IMR-90 (cell line): Measurements from ENCODE around the gene ULBP1. TPM values are rescaled to one million over a fixed set of nuclear protein-coding genes. Genes with fewer than 3 reads are reported as not detected.
"Not testable (repeated sequence)": the region's sequence is repeated elsewhere in the genome, so short reads cannot be mapped to it uniquely, and the experiment has no call there.

Source experiments
- ATAC-seq: fragments of 200-7000 bp; cut with Tn5 transposase; 2 replicates; pipeline ENCODE4 v1.9.1; 2020; ENCODE audit warnings: low read depth, mild to moderate bottlenecking, moderate library complexity
- BruUV-seq: library from RNA; stranded (reverse); fragments of 400-500 nt; replicated peaks from 2 replicates; lab custom pipeline; 2021; lab: Mats Ljungman, UMichigan
- CTCF ChIA-PET: fragments of 300-600 bp; formaldehyde crosslinking; extraction: SDS; loops from one replicate; lab custom pipeline; 2021; ENCODE audit warnings: antibody characterized with exemption; lab: Yijun Ruan, JAX
- POLR2A ChIA-PET: fragments of 300-600 bp; sonication (Branson Sonifier 250); formaldehyde crosslinking; loops from one replicate; lab custom pipeline; 2022; ENCODE audit warnings: antibody characterized with exemption; ENCODE audit not compliant: unreplicated experiment; lab: Charles Lee
- DNase-seq: peaks from one replicate; pipeline ENCODE4 v3.0.0; 2013
- H2AFZ ChIP-seq: replicated peaks from 2 replicates; pipeline ENCODE3; 2013; ENCODE audit warnings: low read length, mild to moderate bottlenecking; ENCODE audit not compliant: poor library complexity
- H2AK5ac ChIP-seq: 2 replicates; pipeline ENCODE4 v1.6.1; 2013; ENCODE audit warnings: low read depth, low read length, inconsistent platforms
- H2AK9ac ChIP-seq: replicated peaks from 2 replicates; pipeline ENCODE3; 2013; ENCODE audit warnings: mild to moderate bottlenecking, low read depth, low read length, moderate library complexity; ENCODE audit not compliant: poor library complexity
- H2BK120ac ChIP-seq: 2 replicates; pipeline ENCODE4 v1.6.1; 2013; ENCODE audit warnings: low read depth, low read length, inconsistent platforms
- H2BK15ac ChIP-seq: 3 replicates; pipeline ENCODE4 v1.6.1; 2013; ENCODE audit warnings: low read depth, low read length, inconsistent platforms
- H2BK20ac ChIP-seq: 2 replicates; pipeline ENCODE4 v1.6.1; 2013; ENCODE audit warnings: low read depth, mild to moderate bottlenecking, inconsistent platforms, low read length, moderate library complexity
- H2BK5ac ChIP-seq: 2 replicates; pipeline ENCODE4 v1.6.1; 2013; ENCODE audit warnings: mild to moderate bottlenecking, low read depth, low read length, inconsistent platforms; ENCODE audit not compliant: poor library complexity, severe bottlenecking
- H3K14ac ChIP-seq: replicated peaks from 2 replicates; pipeline ENCODE4 v1.6.1; 2013; ENCODE audit warnings: low read depth, low read length, inconsistent platforms
- H3K18ac ChIP-seq: 2 replicates; pipeline ENCODE4 v1.6.1; 2013; ENCODE audit warnings: low read depth, low read length, control low read depth
- H3K23ac ChIP-seq: 2 replicates; pipeline ENCODE4 v1.6.1; 2013; ENCODE audit warnings: low read depth, low read length, inconsistent platforms
- H3K27ac ChIP-seq: 2 replicates; pipeline ENCODE4 v1.5.1; 2013; ENCODE audit warnings: mild to moderate bottlenecking, control low read depth, low read length; ENCODE audit not compliant: insufficient read depth
- H3K27me3 ChIP-seq: 2 replicates; pipeline ENCODE4 v1.6.1; 2013; ENCODE audit warnings: low read length; ENCODE audit not compliant: control insufficient read depth, insufficient read depth
- H3K36me3 ChIP-seq: 2 replicates; pipeline ENCODE4 v1.6.1; 2013; ENCODE audit warnings: low read length, mixed read lengths; ENCODE audit not compliant: control insufficient read depth, insufficient read depth
- H3K4ac ChIP-seq: 2 replicates; pipeline ENCODE4 v1.6.1; 2013; ENCODE audit warnings: low read depth, low read length, inconsistent platforms
- H3K4me1 ChIP-seq: 2 replicates; pipeline ENCODE4 v1.6.1; 2013; ENCODE audit warnings: low read length, mixed read lengths; ENCODE audit not compliant: control insufficient read depth, insufficient read depth
- H3K4me2 ChIP-seq: 2 replicates; pipeline ENCODE4 v1.6.1; 2013; ENCODE audit warnings: low read depth, mild to moderate bottlenecking, control low read depth, low read length, moderate library complexity
- H3K4me3 ChIP-seq: 2 replicates; pipeline ENCODE4 v1.5.1; 2013; ENCODE audit warnings: low read depth, mild to moderate bottlenecking, control low read depth, low read length, moderate library complexity; ENCODE audit not compliant: insufficient read depth
- H3K56ac ChIP-seq: 2 replicates; pipeline ENCODE4 v1.6.1; 2013; ENCODE audit warnings: low read length, inconsistent platforms; ENCODE audit not compliant: insufficient read depth; ENCODE audit errors: extremely low read depth
- H3K79me1 ChIP-seq, 2 experiments: 2 replicates each; pipeline ENCODE4 v1.6.1; 2013; ENCODE audit warnings: low read length in 2 of 2, inconsistent platforms in 1 of 2, low read depth in 1 of 2
- H3K9ac ChIP-seq: 2 replicates; pipeline ENCODE4 v1.6.1; 2013; ENCODE audit warnings: low read depth, low read length, control low read depth
- H3K9me1 ChIP-seq: 2 replicates; pipeline ENCODE4 v1.6.1; 2013; ENCODE audit warnings: low read length, inconsistent platforms; ENCODE audit not compliant: insufficient read depth
- H3K9me3 ChIP-seq: 2 replicates; pipeline ENCODE4 v1.6.1; 2013; ENCODE audit warnings: low read length; ENCODE audit not compliant: control insufficient read depth, insufficient read depth
- H4K20me1 ChIP-seq: 2 replicates; pipeline ENCODE4 v1.6.1; 2013; ENCODE audit warnings: low read length, inconsistent platforms; ENCODE audit not compliant: insufficient read depth
- H4K5ac ChIP-seq: 2 replicates; pipeline ENCODE4 v1.6.1; 2013; ENCODE audit warnings: mild to moderate bottlenecking, low read depth, low read length, control low read depth
- H4K8ac ChIP-seq, 2 experiments: 2 replicates each; pipeline ENCODE4 v1.6.1; 2013; ENCODE audit warnings: low read depth in 2 of 2, low read length in 2 of 2, control low read depth in 1 of 2, inconsistent platforms in 1 of 2
- H4K91ac ChIP-seq: 2 replicates; pipeline ENCODE4 v1.6.1; 2013; ENCODE audit warnings: low read depth, low read length, inconsistent platforms; ENCODE audit not compliant: insufficient read depth
- WGBS, 2 experiments: methylation state at CpG; one replicate each; pipeline versions ENCODE4 v1.1.5 to v1.1.7; 2013; ENCODE audit warnings: missing lambda C conversion rate in 2 of 2; ENCODE audit not compliant: insufficient read length in 1 of 2; ENCODE audit errors: extremely low coverage in 2 of 2; 5-methylcytosine and 5-hydroxymethylcytosine counted together
- dilution Hi-C: fragments of 300-500 bp; cut with HindIII; formaldehyde crosslinking; loops from one replicate; pipeline ENCODE4 v1.14.3; 2018; ENCODE audit warnings: low sequenced_read_pairs; ENCODE audit not compliant: unreplicated experiment
- in situ Hi-C: fragments of 300-500 bp; cut with MboI; formaldehyde crosslinking; loops from 3 replicates; pipeline ENCODE4 v1.14.3; 2019; ENCODE audit warnings: low sequenced_read_pairs, inconsistent platforms, mixed read lengths
- intact Hi-C: fragments of 100-400 bp; cut with micrococcal nuclease; formaldehyde crosslinking; loops from 2 replicates; pipeline ENCODE4 v1.10.0; 2022
- polyA plus RNA-seq, 3 experiments: library from polyadenylated mRNA; depleted of rRNA; stranded (reverse); fragments of >200 nt; gene quantifications; 2 replicates each; pipeline ENCODE4 v1.2.3, GENCODE V29; 2012; ENCODE audit warnings: low replicate concordance in 1 of 3
- total RNA-seq: library from RNA; depleted of rRNA; stranded (reverse); fragments of >200 nt; gene quantifications from 2 replicates; pipeline ENCODE4 v1.2.3, GENCODE V29; 2012

Gene ULBP1
- total and polyA plus RNA-seq, 2 of the 4 experiments (the other 2 are of a cell fraction): 0.18 to 0.87 TPM

DNA sequence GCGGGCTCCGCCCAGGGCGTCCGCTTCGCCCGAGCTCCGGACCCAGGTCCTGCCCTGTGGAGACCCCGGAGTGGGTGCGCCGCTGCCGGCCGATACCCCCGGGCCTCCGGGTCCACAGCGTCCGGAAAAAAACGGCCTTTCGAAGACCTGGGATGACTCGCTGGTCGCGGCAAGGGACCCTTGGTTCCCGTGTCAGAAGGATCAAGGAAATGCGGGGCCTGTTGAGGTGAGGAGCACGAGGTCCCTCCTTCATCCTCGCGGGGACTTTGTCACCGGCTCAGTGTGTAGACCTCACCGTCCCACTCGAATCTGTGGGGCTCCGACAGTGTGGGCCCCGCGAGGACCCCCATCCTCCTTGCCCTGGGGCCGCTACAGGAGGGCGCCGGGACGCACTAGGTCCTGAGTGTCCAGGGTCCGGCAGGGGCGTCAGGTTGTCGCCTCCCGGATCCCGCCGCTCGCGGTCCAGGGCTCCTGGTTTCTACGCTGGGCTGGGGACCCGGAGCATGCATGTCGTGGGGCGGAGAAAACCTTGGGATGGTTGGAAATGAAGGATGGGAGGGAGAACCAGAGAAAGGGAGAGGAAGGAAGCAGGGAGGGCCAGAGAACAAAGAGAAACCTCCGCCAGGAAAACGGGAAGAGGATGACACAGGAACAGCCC is 51.0 kb downstream of the ULBP1 start:
- BruUV-seq, H2AK9ac ChIP-seq, ATAC-seq, H3K9me3 ChIP-seq, H3K27ac ChIP-seq, H2BK5ac ChIP-seq, H4K91ac ChIP-seq, DNase-seq, H3K4me3 ChIP-seq, dilution Hi-C loops, H3K56ac ChIP-seq, H2AK5ac ChIP-seq, POLR2A ChIA-PET, H2AFZ ChIP-seq, H2BK15ac ChIP-seq, H3K9me1 ChIP-seq, H2BK120ac ChIP-seq, H3K14ac ChIP-seq, H4K8ac ChIP-seq, in situ Hi-C loops, H4K5ac ChIP-seq, H3K18ac ChIP-seq, H3K4ac ChIP-seq, CTCF ChIA-PET, H3K36me3 ChIP-seq, H2BK20ac ChIP-seq, H3K9ac ChIP-seq, H3K23ac ChIP-seq, H4K20me1 ChIP-seq, H3K79me1 ChIP-seq, H3K4me1 ChIP-seq: not testable (repeated sequence)
- peak overlapping the region; percentile 62; the same call in 1 of the 2 replicates for H3K4me2 ChIP-seq
- intact Hi-C loops: loop anchor here (10.0 kb wide), 1 partner anchor 290 kb away; no protein-coding TSS in a partner anchor
- no CpG with 5 or more reads among the region's 50 CpGs for WGBS, 2 experiments
- H3K27me3 ChIP-seq: peaks cover 59% of the 10 kb centered on the region

- H2AFZ ChIP-seq, H2BK5ac ChIP-seq, H2AK9ac ChIP-seq, H4K8ac ChIP-seq, H4K91ac ChIP-seq, DNase-seq, H3K56ac ChIP-seq, H2BK15ac ChIP-seq, H3K27ac ChIP-seq, CTCF ChIA-PET, H3K14ac ChIP-seq, dilution Hi-C loops, H3K9me1 ChIP-seq, H4K5ac ChIP-seq, POLR2A ChIA-PET, H2BK120ac ChIP-seq, H3K4me3 ChIP-seq, H3K9ac ChIP-seq, H3K4ac ChIP-seq, H3K23ac ChIP-seq, in situ Hi-C loops, H2AK5ac ChIP-seq, H3K36me3 ChIP-seq, H2BK20ac ChIP-seq, BruUV-seq, H3K18ac ChIP-seq, H3K4me1 ChIP-seq, H3K79me1 ChIP-seq, H4K20me1 ChIP-seq, H3K9me3 ChIP-seq: not testable (repeated sequence)
- 20% methylated on average over 1 of the region's 15 CpGs; no CpG with 5 or more reads in 1 of the 2 experiments for WGBS, 2 experiments
- ATAC-seq: peak; percentile 69
- H3K4me2 ChIP-seq: peak overlapping the region; percentile 62; the same call in 1 of the 2 replicates
- intact Hi-C loops: loop anchor here (2.0 to 10.0 kb wide), 2 partner anchors 181 to 291 kb away; no protein-coding TSS in a partner anchor
- H3K27me3 ChIP-seq: peaks cover 52% of the 10 kb centered on the region
Measured at GRCh38 chr6:150015281-150016001, 51.7 kb downstream of the ULBP1 start.
